CD8-positive, alpha-beta memory T cell (primary cell): ENCODE measurements around the gene PPP1R37. TPM values are rescaled to one million over a fixed set of nuclear protein-coding genes. Genes with fewer than 3 reads are reported as not detected.
A peak's percentile ranks its signal among the peaks of the same experiment; 100 is the strongest.

Source experiments
- CTCF ChIA-PET: fragments of 350-600 bp; sonication (Branson Sonifier 250); formaldehyde crosslinking; loops from one replicate; lab custom pipeline; 2021; ENCODE audit warnings: antibody characterized with exemption; lab: Charles Lee
- POLR2A ChIA-PET: fragments of 350-600 bp; sonication (Branson Sonifier 250); formaldehyde crosslinking; loops from one replicate; lab custom pipeline; 2021; ENCODE audit warnings: antibody characterized with exemption; lab: Charles Lee
- DNase-seq, 5 donors: peaks; one replicate each; pipeline versions ENCODE4 v3.0.0 to v3.0.0-alpha.2; 2020 to 2022; ENCODE audit warnings: mixed read lengths in 1 of 5
- H3K27ac ChIP-seq: one replicate; pipeline ENCODE4 v1.7.0; 2013; ENCODE audit warnings: low read depth, mild to moderate bottlenecking, low read length, moderate library complexity
- H3K27me3 ChIP-seq: 2 replicates; pipeline ENCODE4 v1.7.0; 2013; ENCODE audit warnings: low read length, mild to moderate bottlenecking; ENCODE audit not compliant: insufficient read depth, poor library complexity, severe bottlenecking
- H3K36me3 ChIP-seq: 2 replicates; pipeline ENCODE4 v1.7.0; 2013; ENCODE audit warnings: mild to moderate bottlenecking, low read length, moderate library complexity; ENCODE audit not compliant: insufficient read depth
- H3K4me1 ChIP-seq: 2 replicates; pipeline ENCODE4 v1.7.0; 2013; ENCODE audit warnings: mild to moderate bottlenecking, low read length, moderate library complexity; ENCODE audit not compliant: insufficient read depth
- H3K4me3 ChIP-seq: 2 replicates; pipeline ENCODE4 v1.7.0; 2013; ENCODE audit warnings: mild to moderate bottlenecking, low read length
- H3K9me3 ChIP-seq: 2 replicates; pipeline ENCODE4 v1.7.0; 2013; ENCODE audit warnings: mild to moderate bottlenecking, low read length
- H3K27ac Mint-ChIP-seq, 8 donors: one replicate each; pipeline ENCODE4 v1.8.0; 2020 to 2021; ENCODE audit warnings: mixed read lengths in 8 of 8, mild to moderate bottlenecking in 6 of 8, inconsistent platforms in 3 of 8, moderate library complexity in 3 of 8
- H3K27me3 Mint-ChIP-seq, 2 donors: one replicate each; pipeline ENCODE4 v1.8.0; 2020 to 2021; ENCODE audit warnings: mixed read lengths in 2 of 2, mild to moderate bottlenecking in 1 of 2, moderate library complexity in 1 of 2
- H3K36me3 Mint-ChIP-seq, 3 donors: one replicate each; pipeline ENCODE4 v1.8.0; 2020 to 2021; ENCODE audit warnings: mixed read lengths in 3 of 3, inconsistent platforms in 1 of 3, mild to moderate bottlenecking in 1 of 3
- H3K4me1 Mint-ChIP-seq, 3 donors: one replicate each; pipeline ENCODE4 v1.8.0; 2020 to 2021; ENCODE audit warnings: mixed read lengths in 3 of 3, inconsistent platforms in 1 of 3, mild to moderate bottlenecking in 1 of 3
- H3K4me3 Mint-ChIP-seq, 7 donors: one replicate each; pipeline ENCODE4 v1.8.0; 2020 to 2021; ENCODE audit warnings: mixed read lengths in 7 of 7, mild to moderate bottlenecking in 6 of 7, moderate library complexity in 4 of 7, inconsistent platforms in 2 of 7
- H3K9me3 Mint-ChIP-seq, 5 donors: one replicate each; pipeline ENCODE4 v1.8.0; 2020 to 2022; ENCODE audit warnings: mixed read lengths in 5 of 5, mild to moderate bottlenecking in 3 of 5, moderate library complexity in 2 of 5, inconsistent platforms in 1 of 5
- polyA plus RNA-seq: library from polyadenylated mRNA; unstranded; fragments of 300-500 nt; fragmentation: Illumina TruSeq; gene quantifications from one replicate; pipeline ENCODE4 v1.2.3, GENCODE V29; 2021
- total RNA-seq, 2 experiments: library from RNA; stranded (reverse); gene quantifications; one replicate each; pipeline ENCODE4 v1.2.3, GENCODE V29; 2021

PPP1R37 gene
- total and polyA plus RNA-seq, 3 experiments from 2014 or later = 0.79 to 18.3 (median 17.8) TPM

GRCh38 chr19:45156751-45157150, 63.8 kb downstream of the PPP1R37 start:
- H3K27ac ChIP-seq = no peak overlapping the region
- H3K9me3 Mint-ChIP-seq = no peaks in the 10 kb centered on the region
- peak overlapping the region in 2 of 8 donors; percentile 32 to 88 for H3K27ac Mint-ChIP-seq
- ChIA-PET CTCF (no interaction called here), POLR2A (no interaction called here)
- H3K4me1 Mint-ChIP-seq = peaks cover 12 to 22% (median 14%) of the 10 kb centered on the region in 3 donors
- H3K27me3 Mint-ChIP-seq = peaks cover 12 to 19% of the 10 kb centered on the region in 2 donors
- no peak for DNase-seq
- H3K9me3 ChIP-seq = no peaks in the 10 kb centered on the region
- peaks cover 19% of the 10 kb centered on the region for H3K4me1 ChIP-seq
- H3K36me3 ChIP-seq = no peaks in the 10 kb centered on the region
- H3K4me3 ChIP-seq = no peak overlapping the region
- H3K4me3 Mint-ChIP-seq = peak overlapping the region in 2 of 7 donors; percentile 25 to 69
- H3K36me3 Mint-ChIP-seq = no peaks in the 10 kb centered on the region
- peaks cover 6% of the 10 kb centered on the region for H3K27me3 ChIP-seq

- H3K27me3 Mint-ChIP-seq = peaks cover 7 to 19% of the 10 kb centered on the region in 2 donors
- ChIA-PET POLR2A (no interaction called here), CTCF (no interaction called here)
- Histone ChIP-seq H3K4me3 (no peak overlapping the region), H3K4me1 (peaks cover 5% of the 10 kb centered on the region), H3K27ac (no peak overlapping the region), H3K27me3 (peaks cover 6% of the 10 kb centered on the region), H3K36me3 (no peaks in the 10 kb centered on the region), H3K9me3 (no peaks in the 10 kb centered on the region)
- DNase-seq = no peak
- H3K4me3 Mint-ChIP-seq = no peak overlapping the region
- peaks cover 6 to 12% (median 8%) of the 10 kb centered on the region in 3 donors for H3K4me1 Mint-ChIP-seq
- peak overlapping the region in 2 of 8 donors; percentile 43 to 73 for H3K27ac Mint-ChIP-seq
- no peaks in the 10 kb centered on the region for H3K36me3 Mint-ChIP-seq
- no peaks in the 10 kb centered on the region for H3K9me3 Mint-ChIP-seq
These were observed 65.7 kb downstream of the PPP1R37 start for GRCh38 chr19:45158503-45159209.

- H3K9me3 ChIP-seq = no peaks in the 10 kb centered on the region
- no peak for DNase-seq
- H3K27ac ChIP-seq = no peak overlapping the region
- peaks cover 7% of the 10 kb centered on the region for H3K4me1 ChIP-seq
- Mint-ChIP-seq H3K4me3 (no peak overlapping the region), H3K36me3 (no peaks in the 10 kb centered on the region), H3K27me3 (peaks cover 7 to 16% of the 10 kb centered on the region in 2 donors), H3K27ac (peak overlapping the region in 2 of 8 donors; percentile 43 to 73), H3K4me1 (peaks cover 8 to 12% (median 8%) of the 10 kb centered on the region in 3 donors), H3K9me3 (no peaks in the 10 kb centered on the region)
- ChIA-PET POLR2A (interaction anchor here (0.6 kb wide), 1 partner anchor 14 kb away, joined by 3 read pairs; no protein-coding TSS in a partner anchor), CTCF (no interaction called here)
- peaks cover 3% of the 10 kb centered on the region for H3K27me3 ChIP-seq
- H3K4me3 ChIP-seq = no peak overlapping the region
- H3K36me3 ChIP-seq = no peaks in the 10 kb centered on the region
These were observed 66.4 kb downstream of the PPP1R37 start for GRCh38 chr19:45159210-45159970.

GRCh38 chr19:45159971-45160324, 67.0 kb downstream of the PPP1R37 start:
- CTCF ChIA-PET = no interaction called here
- Mint-ChIP-seq H3K27ac (peak overlapping the region in 1 of 8 donors; percentile 50), H3K9me3 (no peaks in the 10 kb centered on the region), H3K36me3 (no peaks in the 10 kb centered on the region), H3K4me1 (peaks cover 8 to 16% (median 12%) of the 10 kb centered on the region in 3 donors), H3K4me3 (no peak overlapping the region), H3K27me3 (peaks cover 7 to 15% of the 10 kb centered on the region in 2 donors)
- no peak overlapping the region for H3K27ac ChIP-seq
- H3K9me3 ChIP-seq = no peaks in the 10 kb centered on the region
- peaks cover 3% of the 10 kb centered on the region for H3K27me3 ChIP-seq
- no peak for DNase-seq
- no peaks in the 10 kb centered on the region for H3K36me3 ChIP-seq
- H3K4me1 ChIP-seq = peaks cover 13% of the 10 kb centered on the region
- H3K4me3 ChIP-seq = no peak overlapping the region
- POLR2A ChIA-PET = interaction anchor here (0.6 kb wide), 1 partner anchor 14 kb away, joined by 3 read pairs; no protein-coding TSS in a partner anchor

GRCh38 chr19:45160870-45161737, 68.1 kb downstream of the PPP1R37 start, which contains the start of gene NKPD1:
TSS of gene NKPD1 (minus strand) at chr19:45160982. CDS start at chr19:45160150, 832 bp downstream.
- H3K9me3 Mint-ChIP-seq = no peaks in the 10 kb centered on the region
- ChIA-PET POLR2A (no interaction called here), CTCF (no interaction called here)
- Histone ChIP-seq H3K27ac (no peak within 1 kb of the TSS), H3K9me3 (no peaks in the 10 kb centered on the region), H3K4me3 (no peak within 1 kb of the TSS), H3K4me1 (peaks cover 18% of the 10 kb centered on the region), H3K27me3 (peaks cover 3% of the 10 kb centered on the region), H3K36me3 (no peaks in the 10 kb centered on the region)
- H3K27me3 Mint-ChIP-seq = peaks cover 5 to 10% of the 10 kb centered on the region in 2 donors
- DNase-seq = no peak
- peak within 1 kb of the TSS in 2 of 8 donors; percentile 50 to 64 for H3K27ac Mint-ChIP-seq
- H3K4me1 Mint-ChIP-seq = peaks cover 8 to 20% (median 15%) of the 10 kb centered on the region in 3 donors
- no peak within 1 kb of the TSS for H3K4me3 Mint-ChIP-seq
- no peaks in the 10 kb centered on the region for H3K36me3 Mint-ChIP-seq

- H3K27me3 Mint-ChIP-seq = peaks cover 3 to 7% of the 10 kb centered on the region in 2 donors
- POLR2A ChIA-PET = no interaction called here
- no peaks in the 10 kb centered on the region for H3K9me3 Mint-ChIP-seq
- no peak overlapping the region for H3K27ac Mint-ChIP-seq
- no peak overlapping the region for H3K27ac ChIP-seq
- no peaks in the 10 kb centered on the region for H3K36me3 ChIP-seq
- H3K4me3 ChIP-seq = no peak overlapping the region
- H3K4me3 Mint-ChIP-seq = no peak overlapping the region
- H3K27me3 ChIP-seq = no peaks in the 10 kb centered on the region
- H3K4me1 ChIP-seq = peaks cover 18% of the 10 kb centered on the region
- no peaks in the 10 kb centered on the region for H3K9me3 ChIP-seq
- CTCF ChIA-PET = no interaction called here
- peaks cover 8 to 22% (median 17%) of the 10 kb centered on the region in 3 donors for H3K4me1 Mint-ChIP-seq
- DNase-seq = no peak
- peaks cover 0 to 1% (median 0%) of the 10 kb centered on the region in 3 donors for H3K36me3 Mint-ChIP-seq
These were observed 69.0 kb downstream of the PPP1R37 start for GRCh38 chr19:45161738-45162607.

GRCh38 chr19:45162608-45163143, 69.7 kb downstream of the PPP1R37 start:
- Mint-ChIP-seq H3K27me3 (peaks cover 2 to 3% of the 10 kb centered on the region in 2 donors), H3K36me3 (peaks cover 0 to 4% (median 0%) of the 10 kb centered on the region in 3 donors), H3K27ac (no peak overlapping the region), H3K9me3 (no peaks in the 10 kb centered on the region), H3K4me3 (no peak overlapping the region), H3K4me1 (peaks cover 8 to 25% (median 17%) of the 10 kb centered on the region in 3 donors)
- Histone ChIP-seq H3K36me3 (no peaks in the 10 kb centered on the region), H3K27ac (no peak overlapping the region), H3K27me3 (no peaks in the 10 kb centered on the region), H3K4me1 (peaks cover 18% of the 10 kb centered on the region), H3K9me3 (no peaks in the 10 kb centered on the region), H3K4me3 (no peak overlapping the region)
- POLR2A ChIA-PET = no interaction called here
- no peak for DNase-seq
- CTCF ChIA-PET = no interaction called here
